DMS79 treated with DMSO at 0.1 percent for 48 hours (cell line): ENCODE measurements around the gene PAK5.
"Not testable (repeated sequence)": the region's sequence is repeated elsewhere in the genome, so short reads cannot be mapped to it uniquely, and the experiment has no call there.

Experiments
- DNase-seq: peaks from one replicate; lab custom pipeline; 2025; lab: John Stamatoyannopoulos, UW

Gene PAK5

DNA sequence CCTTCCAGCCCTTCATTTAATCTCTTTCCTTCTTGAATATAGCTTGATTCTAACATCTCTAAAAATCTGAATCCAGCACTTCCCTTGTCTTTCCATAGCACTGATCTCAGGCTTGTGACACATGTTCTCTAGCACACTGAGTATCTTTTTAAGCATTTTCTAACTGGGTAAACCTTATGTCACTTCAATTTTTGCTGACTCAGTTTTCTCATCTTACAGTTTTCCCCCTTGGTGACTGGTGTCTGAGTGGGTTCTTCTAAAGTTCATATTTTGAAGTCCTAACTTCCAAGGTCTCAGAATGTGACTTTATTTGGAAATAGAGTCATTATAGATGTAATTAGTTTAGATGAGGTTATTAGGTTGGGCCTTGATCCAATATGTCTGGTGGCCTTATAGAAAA lies 153.9 kb downstream of the PAK5 start:
- no peak for DNase-seq

DNA sequence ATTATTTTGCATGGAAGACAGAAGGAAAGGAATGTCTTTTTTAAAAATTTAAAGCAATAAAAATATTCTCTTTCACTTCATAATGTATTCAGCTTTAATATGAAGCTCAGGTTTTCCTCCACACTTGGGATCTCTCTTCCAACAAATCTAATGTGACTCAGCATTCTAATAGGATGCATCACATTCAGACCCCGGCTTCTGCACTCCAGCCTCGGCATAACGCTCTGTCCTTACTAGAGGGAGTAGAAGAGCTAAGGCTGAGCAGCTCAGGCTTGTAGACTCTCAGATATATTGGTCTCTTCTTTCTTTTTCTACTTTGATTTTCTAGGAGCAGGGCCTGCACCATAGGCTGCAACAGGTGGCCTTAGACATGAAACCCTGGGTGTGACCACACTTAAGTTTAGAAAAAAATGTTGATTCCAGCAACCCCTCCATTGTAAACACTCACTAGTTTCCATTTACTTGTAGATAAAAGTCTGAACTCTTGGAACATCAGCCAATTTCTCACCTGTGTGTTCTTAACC lies 161.7 kb downstream of the PAK5 start:
- no peak for DNase-seq

DNA sequence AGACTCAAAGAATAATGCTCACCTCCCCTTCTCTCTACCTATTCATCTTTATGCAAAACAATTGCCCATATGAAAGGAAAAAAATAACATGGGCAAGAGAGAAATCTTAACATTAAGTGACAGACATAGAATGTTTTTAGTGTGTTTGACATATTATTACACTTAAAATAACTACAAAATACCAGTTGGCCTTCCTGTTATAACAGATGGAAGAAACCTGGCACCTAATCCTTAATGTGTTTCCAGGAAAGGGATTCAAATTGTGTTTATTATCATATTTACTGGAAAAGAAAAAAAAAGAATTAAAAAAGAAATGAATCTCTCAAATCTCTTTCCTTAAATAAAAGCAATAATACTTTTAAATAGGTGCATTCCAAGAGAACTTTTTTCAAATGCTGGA lies 165.9 kb downstream of the PAK5 start:
- DNase-seq = no peak

DNA sequence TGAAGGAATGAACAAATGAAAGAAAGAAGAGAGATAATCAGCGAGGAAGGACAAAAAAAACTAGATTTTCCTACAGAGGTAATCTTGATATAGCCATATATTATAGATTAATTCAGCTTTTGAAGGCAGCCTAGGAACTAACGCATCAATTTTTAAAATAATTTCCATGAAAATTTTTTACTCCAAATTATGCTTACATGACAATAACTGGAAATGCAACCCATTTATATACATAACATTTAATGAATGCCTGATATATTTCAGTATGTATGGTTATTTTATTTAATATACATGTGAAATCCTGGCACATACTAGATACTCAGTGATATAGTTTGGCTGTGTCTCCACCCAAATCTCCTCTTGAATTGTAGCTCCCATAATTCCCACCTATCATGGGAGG lies 166.8 kb downstream of the PAK5 start:
- DNase-seq = no peak

DNA sequence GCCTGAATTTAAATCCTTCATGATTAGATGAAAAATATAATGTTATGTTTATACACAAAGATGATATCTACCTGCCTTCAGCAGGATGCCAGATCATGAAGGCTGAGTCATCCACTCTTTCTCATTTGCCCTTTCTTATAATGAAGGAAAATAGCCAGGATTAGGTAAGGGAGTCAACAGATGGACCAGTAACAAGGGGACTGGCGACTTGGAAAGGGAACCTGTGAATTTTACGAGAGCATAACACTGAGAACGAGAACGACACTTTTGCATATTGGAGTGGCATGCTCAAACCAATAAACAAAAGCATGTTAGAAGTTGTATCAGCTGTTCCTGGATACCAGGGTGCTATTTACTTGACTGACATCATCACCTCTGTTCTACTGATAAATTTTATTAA lies 170.5 kb downstream of the PAK5 start:
- no peak for DNase-seq

DNA sequence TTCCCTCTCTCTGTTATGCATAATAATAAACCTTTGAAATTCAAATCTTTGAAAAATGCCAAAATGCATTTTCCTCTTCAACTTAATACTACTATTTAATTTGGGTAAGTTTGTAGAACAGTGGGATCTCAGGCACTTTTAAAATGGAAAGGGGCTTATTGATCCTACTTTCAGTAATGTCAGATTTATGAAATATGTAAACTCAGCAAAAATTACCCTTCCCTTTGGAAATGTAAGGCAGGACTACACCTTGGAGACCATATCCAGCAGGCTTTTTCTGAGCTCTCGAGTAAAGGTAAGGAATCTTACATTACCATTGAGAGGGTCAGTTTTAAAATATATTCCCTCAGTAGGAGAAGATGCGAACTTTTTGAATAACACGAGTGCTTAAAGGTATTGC lies 175.5 kb downstream of the PAK5 start:
- DNase-seq = no peak

DNA sequence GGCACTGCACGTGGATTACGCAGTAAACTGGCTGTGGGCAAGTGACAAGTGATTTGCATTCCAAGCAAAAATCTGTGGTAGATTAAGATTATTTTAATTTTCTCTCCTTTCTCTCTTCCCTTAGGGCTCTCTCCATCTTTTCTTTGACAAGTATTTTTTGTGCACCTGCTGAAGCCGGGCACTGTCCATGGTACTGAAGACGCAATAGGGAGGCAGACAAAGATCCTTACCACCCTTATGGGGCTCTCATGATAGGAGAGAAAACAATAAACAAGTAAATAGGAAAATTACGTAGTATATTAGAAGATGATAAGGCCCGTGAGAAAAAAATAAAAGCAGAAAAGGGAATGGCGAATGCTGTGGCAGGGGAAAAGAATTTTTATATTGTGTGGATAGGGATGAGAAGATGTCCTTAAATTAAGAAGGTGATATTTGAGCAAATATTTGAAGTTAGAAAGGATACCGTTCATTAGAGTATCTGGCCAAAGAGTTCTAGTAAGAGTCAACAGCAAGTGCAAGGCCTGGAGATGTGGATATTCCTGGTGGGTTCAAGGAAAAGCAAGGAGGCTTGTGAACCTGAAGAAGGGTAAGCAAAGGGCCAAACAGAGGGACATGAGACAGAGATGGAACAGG lies 178.5 kb downstream of the PAK5 start:
- DNase-seq = no peak

DNA sequence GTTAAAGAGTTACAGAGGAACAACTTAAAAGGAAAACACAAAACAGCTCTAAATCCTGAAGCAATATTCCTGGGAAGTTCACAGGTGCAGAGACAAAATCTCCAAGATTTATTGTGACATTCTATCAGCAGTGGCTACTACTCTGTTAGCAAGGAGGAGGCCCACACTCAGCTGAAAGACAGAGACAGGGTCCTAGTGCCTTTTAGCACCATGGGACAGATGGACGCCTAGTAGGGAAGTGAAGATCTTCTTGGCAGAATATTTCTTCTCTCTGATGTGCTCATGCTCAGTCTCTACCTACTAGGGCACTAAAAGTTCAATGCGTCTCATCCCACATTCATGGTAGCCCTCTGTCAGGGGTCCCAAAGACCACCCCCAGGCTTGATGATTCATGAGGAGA lies 191.1 kb downstream of the PAK5 start:
- DNase-seq = no peak

DNA sequence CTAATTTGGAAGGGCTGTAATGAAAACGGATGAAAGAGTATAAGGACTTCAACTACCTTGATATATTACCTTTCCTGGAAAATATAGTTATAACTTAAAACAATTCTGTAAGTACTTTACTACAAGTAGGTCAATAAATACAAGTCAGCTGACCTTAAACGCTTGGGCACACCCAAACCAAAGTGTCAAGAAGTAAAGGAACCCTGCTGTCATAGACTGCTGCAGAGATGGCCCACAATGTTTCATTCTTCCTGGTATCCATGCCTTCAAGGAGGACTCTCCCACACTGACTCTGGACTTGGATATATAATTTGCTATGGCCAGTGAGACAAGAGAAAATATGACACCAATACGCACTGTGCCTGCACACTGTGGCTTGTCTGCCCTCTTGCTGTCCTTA lies 192.5 kb downstream of the PAK5 start:
- no peak for DNase-seq

DNA sequence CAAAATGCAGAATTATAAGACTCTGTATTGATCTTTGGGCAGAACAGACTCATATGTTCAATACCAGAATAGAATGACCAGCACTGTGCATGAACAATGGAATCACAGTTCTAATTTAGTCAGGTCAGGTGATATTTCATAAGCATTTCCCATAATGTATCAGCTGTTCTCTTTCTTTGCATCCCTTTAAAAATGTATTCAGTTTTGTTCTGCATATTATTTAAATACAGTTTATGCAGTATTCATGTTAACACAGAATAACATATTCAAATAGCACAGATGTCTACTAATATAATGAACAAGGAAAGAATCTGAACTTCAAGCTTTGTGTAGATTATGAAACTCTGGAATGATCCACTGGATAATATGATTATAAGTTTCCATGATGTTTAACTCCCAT lies 196.0 kb downstream of the PAK5 start:
- no peak for DNase-seq

DNA sequence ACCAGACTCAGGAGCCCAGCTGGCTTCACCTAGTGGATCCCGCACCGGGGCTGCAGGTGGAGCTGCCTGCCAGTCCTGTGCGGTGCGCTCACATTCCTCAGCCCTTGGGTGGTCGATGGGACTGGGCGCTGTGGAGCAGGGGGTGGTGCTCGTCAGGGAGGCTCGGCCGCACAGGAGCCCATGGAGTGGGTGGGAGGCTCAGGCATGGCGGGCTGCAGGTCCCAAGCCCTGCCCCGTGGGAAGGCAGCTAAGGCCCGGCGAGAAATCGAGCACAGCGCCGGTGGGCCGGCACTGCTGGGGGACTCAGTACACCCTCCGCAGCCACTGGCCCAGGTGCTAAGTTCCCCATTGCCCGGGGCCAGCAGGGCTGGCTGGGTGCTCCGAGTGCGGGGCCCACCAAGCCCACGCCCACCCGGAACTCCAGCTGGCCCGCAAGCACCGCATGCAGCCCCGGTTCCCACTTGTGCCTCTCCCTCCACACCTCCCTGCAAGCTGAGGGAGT lies 197.3 kb downstream of the PAK5 start:
- DNase-seq = not testable (repeated sequence)

DNA sequence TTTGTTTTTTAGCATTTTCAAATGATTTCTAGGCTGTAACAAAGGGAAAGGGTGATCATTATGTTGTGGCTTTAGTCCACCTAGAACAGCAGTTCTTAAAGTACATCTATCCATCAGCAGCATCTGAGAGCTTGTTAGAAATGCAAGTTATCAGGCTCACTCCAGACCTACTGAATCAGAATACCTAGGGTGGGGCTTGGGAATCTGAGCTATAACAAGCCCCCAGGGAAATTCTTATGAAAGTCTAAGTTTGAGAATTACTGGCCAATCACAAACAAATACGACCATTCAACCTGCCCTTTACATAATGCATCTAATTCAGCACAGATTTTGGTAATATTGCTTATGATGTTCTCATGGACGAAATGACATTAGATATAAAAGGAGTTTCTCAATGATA lies 201.0 kb downstream of the PAK5 start:
- DNase-seq = no peak

DNA sequence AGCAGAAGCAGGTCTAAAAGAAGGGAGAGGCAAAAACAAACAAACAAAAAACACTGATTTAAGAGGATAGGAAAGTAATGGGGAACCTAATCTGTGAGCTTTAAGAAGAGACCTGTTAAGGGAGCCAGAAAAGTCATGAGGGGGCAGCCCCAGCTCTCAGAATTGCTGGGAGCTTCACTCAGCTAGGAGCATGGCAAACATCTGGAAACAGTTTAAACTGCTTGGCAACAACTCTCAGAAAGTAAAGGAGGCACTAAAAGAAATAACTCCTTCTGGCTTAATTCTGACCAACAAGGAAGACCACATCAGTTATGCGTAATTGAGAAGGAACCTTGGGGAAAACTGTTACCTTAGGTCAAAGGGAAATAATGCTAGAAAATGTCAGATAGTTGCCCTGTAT lies 203.1 kb downstream of the PAK5 start:
- no peak for DNase-seq

DNA sequence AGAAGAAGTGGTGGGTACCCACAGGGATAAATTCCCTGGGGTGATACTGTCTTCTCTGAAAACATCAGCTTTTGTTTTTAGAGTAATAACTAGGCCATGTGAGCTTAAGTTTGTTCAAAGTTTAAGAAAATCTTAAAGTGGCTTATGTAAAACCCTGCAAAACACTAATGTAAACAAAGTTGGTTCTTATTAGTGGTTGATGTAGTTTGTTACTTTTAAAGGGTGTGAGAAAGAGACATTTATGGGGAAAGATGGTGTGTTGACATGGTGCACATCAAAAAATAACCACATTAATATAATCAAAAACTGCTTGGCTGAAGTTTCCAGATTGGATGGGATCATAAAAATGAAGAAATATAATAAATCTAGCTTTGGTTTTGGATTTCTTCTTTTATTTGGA lies 204.5 kb downstream of the PAK5 start:
- no peak for DNase-seq

DNA sequence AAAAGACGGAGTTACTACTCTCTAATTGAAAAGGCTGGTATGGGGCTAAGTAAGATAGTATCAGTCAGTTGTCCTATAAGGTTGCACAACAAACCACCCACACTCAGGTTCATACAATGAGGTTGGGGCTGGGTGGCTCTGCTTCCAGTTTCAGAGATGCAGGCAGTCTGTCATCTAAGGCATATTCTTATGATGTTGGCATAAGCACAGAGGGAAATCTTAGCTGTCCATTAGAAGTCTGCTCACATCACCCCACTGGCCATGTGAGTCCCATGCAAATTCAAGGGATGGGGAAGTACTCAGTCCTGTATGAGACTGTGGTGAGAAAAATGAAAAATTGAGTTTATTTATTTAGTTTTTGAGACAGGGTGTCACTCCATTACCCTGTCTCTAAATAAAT lies 205.9 kb downstream of the PAK5 start:
- no peak for DNase-seq

DNA sequence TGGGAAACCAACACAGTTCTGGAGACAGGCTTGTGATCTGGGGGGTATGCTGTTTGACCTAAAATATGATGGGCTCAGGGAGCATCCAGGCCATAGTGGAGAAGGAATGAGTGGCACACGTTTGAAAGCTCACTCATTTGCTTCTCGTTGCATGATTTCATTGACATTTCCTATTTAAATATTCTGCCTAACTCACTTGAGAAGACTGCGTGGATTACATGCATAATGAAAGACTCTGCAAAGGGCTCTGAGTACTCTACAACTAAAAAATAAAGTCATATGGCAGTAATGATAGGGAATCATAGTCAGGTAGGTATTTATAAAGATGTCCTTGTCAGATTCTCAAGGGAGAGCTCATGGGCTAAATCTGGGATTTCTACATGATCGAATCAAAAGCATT lies 206.6 kb downstream of the PAK5 start:
- DNase-seq = no peak

DNA sequence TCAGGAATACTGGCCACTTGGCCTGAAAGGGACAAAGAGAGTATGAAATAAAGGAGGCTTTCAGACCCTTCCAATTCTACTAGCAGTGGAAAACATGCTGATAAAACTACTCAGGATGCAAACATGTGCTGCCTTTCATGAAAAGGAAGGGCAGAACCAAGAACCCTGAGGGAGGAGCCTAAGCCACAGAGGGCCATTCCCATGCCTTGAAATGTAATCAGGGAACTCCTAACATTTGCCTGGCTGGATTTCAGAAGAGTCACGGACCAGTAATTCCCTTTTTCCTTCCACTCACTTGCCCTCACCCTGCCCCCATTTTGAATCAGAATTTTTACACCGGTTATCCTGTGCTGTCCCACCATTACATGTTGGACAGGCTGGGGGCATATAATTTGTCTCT lies 208.3 kb downstream of the PAK5 start:
- no peak for DNase-seq

DNA sequence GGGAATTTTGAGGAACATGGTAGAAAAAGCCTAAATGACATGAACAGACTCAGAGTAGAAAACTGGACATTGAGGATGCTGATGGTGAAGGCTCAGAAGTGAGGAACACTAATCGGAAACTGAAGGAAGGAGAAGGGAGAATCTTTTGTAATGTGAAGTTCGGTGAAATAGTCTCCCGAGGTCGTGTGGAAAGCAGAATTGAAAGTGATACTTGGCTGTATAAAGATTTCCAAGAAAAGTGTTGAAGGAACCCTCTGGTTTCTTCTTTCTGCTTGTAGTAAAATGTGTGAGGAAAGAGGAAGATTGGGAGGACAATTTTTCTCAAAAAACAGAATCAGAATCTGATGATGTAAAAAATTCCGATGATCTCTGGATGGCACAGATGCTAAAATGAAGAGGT lies 209.0 kb downstream of the PAK5 start:
- no peak for DNase-seq

DNA sequence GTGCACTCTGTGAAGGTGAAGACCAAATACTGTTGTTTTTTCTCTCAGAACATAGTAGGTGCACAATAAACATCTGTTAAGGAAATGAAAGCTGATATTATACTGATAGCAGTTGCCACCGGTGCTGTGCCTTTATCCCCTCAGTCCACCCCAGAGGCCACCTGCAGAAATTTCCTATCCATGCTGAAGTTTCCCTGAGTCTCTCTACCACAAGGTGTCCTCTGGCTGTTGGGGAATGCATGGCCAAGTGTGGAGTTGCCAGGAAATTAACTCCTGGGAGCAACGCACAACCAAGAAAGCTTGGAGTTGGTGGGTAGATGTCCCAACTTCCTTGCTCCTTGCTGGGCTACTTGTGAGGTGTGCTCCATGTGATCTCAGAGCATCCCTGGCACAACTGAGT lies 210.3 kb downstream of the PAK5 start:
- no peak for DNase-seq

DNA sequence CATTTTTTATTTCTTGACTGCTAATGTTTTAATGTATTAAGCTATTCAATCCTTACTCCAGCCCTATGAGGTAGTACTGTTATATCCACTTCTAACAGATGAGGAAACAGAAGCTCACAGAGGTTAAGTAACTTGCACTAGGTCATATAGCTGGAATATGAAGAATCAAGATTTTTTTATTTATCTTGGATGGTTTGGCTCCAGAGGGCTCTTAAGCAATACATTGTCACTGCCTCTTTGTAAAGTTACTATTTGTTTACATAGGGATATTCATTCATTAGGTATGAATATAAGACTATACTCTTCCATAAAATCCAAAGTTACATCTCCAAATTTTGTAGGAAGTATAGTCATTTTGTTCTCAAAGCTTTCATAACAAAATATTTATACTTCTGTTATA lies 210.7 kb downstream of the PAK5 start:
- no peak for DNase-seq

DNA sequence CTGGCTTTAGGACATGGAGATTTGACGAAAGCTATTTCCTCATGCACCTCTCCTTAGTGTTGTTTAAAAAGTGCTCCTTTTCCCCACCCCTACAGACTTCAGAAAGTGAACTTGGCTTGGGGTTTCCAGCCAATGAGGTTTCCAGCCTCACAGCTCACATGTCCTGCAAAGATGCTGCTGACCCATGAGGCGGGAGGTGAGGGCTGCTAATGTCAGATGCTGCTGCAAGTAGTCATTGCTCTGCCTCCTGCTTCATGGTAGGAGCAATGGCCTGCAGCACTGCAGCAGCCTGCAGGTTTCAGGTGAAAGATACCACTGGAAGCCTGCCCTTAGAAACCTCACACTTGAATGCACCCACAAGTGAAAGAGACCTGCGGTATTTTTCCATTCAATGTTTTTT lies 211.7 kb downstream of the PAK5 start:
- no peak for DNase-seq

DNA sequence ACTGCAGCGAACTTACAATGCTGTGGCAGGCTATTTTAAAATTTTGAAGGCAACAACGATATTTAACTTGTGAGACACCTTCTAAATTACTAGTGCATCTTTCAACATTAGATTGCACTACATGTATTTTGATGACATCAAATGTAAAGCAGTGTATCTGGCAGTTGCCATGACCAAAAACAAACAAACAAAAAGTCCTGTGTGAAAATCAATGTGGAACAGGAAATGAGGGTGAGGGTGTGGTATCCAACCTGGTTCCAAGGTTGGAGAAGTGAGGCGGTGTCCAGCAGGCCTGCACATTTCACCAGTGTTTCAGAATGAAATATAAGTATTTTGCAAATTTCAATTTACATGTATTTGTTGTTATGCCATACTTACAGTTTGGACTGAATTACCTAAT lies 212.5 kb downstream of the PAK5 start:
- DNase-seq = no peak

DNA sequence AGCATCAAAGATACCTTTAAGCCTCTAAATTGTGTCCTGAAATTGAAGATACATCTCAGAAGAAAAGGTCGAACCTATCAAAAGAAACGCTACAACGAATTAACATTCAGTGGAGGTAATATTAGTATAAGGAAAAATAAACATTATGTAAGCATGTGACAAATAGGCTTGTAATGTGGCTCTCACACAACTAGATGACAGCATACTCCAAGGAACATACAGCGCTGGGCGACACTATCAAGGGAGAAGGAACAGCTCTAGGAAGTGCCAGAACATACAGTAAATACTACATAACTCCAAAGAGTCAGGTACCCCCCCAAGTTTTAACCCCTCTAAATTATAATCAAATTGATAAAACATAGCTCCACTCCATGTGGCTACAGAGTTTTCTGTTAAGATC lies 220.9 kb downstream of the PAK5 start:
- DNase-seq = peak; percentile 23

DNA sequence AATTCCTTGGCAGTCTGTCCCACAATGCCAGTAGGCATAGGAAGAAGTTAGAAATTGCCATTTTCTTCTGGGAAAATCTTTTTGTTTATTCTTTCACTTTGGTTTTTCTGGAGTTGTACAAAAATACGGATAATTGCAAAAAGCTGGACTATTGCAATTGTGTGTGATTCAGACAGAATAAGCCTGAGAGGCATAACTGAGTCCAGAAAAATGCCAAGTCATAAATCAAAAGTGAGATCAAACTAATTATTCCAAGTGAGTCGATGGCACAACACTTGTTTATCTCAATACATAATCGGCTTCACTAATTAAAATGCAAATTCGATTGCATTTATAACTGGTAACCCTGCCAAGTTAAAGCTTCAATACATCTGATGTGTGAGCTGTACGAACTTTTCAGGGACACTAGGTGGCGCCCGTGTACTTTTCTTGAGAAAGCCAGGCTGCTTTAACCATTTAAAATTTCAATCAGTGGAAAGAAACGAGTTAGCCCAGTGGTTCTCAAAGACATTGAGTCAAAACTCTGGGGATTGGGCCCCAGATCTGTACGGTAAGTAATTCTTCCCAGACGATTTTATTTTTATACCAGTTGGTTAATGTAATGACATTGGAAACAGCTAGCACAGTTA lies 221.9 kb downstream of the PAK5 start:
- peak; percentile 63 for DNase-seq
